Ishikawa (cell line): ENCODE data around the gene COMMD10.

Source experiments
- CEBPB ChIP-seq: IDR thresholded peaks from 2 replicates; pipeline ENCODE4 v1.6.1; 2012
- CREB1 ChIP-seq: IDR thresholded peaks from 2 replicates; pipeline ENCODE4 v1.6.1; 2012; ENCODE audit warnings: low read depth
- EGR1 ChIP-seq: IDR thresholded peaks from 2 replicates; pipeline ENCODE4 v1.6.1; 2012
- EP300 ChIP-seq: IDR thresholded peaks from 2 replicates; pipeline ENCODE4 v1.6.1; 2012; ENCODE audit warnings: borderline replicate concordance
- FOXM1 ChIP-seq: IDR thresholded peaks from 2 replicates; pipeline ENCODE4 v1.6.1; 2012; ENCODE audit warnings: low read depth, borderline replicate concordance
- NFIC ChIP-seq: IDR thresholded peaks from 2 replicates; pipeline ENCODE4 v1.6.1; 2012
- RAD21 ChIP-seq: IDR thresholded peaks from 2 replicates; pipeline ENCODE4 v1.6.1; 2012; ENCODE audit warnings: low read depth
- REST ChIP-seq: IDR thresholded peaks from 2 replicates; pipeline ENCODE4 v1.6.1; 2012; ENCODE audit warnings: low read depth, mild to moderate bottlenecking
- TAF1 ChIP-seq: IDR thresholded peaks from 2 replicates; pipeline ENCODE4 v1.6.1; 2012; ENCODE audit warnings: low read depth, mild to moderate bottlenecking
- TCF12 ChIP-seq: IDR thresholded peaks from 2 replicates; pipeline ENCODE4 v1.6.1; 2012; ENCODE audit warnings: low read depth
- TEAD4 ChIP-seq: IDR thresholded peaks from 2 replicates; pipeline ENCODE4 v1.6.1; 2012
- USF1 ChIP-seq: IDR thresholded peaks from 2 replicates; pipeline ENCODE4 v1.6.1; 2012
- YY1 ChIP-seq: IDR thresholded peaks from 2 replicates; pipeline ENCODE4 v1.6.1; 2012; ENCODE audit warnings: low read depth
- ZBTB7A ChIP-seq: IDR thresholded peaks from 2 replicates; pipeline ENCODE4 v1.6.1; 2012; ENCODE audit warnings: low read depth
- TF ChIP-seq, protein P1 (sequence below): IDR thresholded peaks from 2 replicates; pipeline ENCODE4 v1.6.1; 2012

The COMMD10 gene

DNA sequence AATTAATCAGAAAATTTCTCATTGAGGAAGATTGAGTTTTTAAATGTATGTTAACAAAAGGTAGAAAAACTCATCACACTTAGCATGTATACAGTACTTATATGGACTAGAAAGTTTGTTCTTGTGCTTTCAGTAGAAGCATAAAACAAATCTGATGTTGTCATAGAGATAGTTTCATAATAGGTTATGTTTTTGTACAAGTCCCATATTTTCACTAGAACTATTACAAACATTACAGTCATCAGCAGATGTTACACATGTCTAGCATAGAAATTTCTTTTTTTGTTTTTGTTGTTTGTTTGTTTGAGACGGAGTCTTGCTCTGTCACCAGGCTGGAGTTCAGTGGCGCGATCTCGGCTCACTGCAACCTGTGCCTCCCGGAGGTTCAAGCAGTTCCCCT is 131.4 kb downstream of the COMMD10 start:
- TF ChIP-seq, protein P1, sequence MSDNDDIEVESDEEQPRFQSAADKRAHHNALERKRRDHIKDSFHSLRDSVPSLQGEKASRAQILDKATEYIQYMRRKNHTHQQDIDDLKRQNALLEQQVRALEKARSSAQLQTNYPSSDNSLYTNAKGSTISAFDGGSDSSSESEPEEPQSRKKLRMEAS, result no peak
- TF ChIP-seq TEAD4 (no peak), EP300 (no peak), YY1 (no peak), CREB1 (no peak), TCF12 (no peak), ZBTB7A (no peak), RAD21 (no peak), TAF1 (no peak), NFIC (no peak), REST (no peak)

GRCh38 chr5:116225281-116225922 is 140.6 kb downstream of the COMMD10 start:
- TF ChIP-seq YY1 (no peak), CREB1 (no peak), EGR1 (no peak), NFIC (no peak), FOXM1 (no peak), TEAD4 (no peak), TAF1 (no peak), ZBTB7A (no peak), RAD21 (no peak)
- TF ChIP-seq, protein P1, result no peak

- TF ChIP-seq EP300 (no peak), CREB1 (no peak), TAF1 (no peak), FOXM1 (no peak), TEAD4 (no peak), REST (no peak), ZBTB7A (no peak), CEBPB (no peak), NFIC (no peak), YY1 (no peak), EGR1 (no peak), USF1 (no peak), TCF12 (no peak), RAD21 (no peak)
- TF ChIP-seq, protein P1, result no peak
Measured at GRCh38 chr5:116229131-116229689, 144.4 kb downstream of the COMMD10 start.

DNA sequence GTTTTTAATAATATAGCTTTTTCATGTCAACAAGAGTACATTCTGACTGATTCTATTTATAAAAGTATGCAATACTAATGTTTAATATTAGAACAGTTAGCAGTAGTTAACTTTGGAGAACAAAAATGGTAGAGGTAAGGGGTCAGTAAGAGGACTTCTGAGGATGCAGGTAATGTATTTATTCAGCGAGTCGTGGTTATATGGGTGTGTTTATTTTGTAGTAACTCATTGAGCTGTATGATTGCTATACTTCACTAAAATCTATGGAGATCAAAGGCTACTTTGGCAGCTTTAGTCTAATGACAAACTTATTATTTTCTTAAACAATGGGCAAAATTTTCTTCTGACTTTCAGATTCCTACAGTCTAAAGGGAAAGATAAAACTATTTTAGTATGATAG is 146.5 kb downstream of the COMMD10 start:
- TF ChIP-seq TEAD4 (no peak), ZBTB7A (no peak), YY1 (no peak), EP300 (no peak), RAD21 (no peak), FOXM1 (no peak), TCF12 (no peak), TAF1 (no peak), USF1 (no peak), EGR1 (no peak), REST (no peak), CEBPB (no peak), CREB1 (no peak)
- TF ChIP-seq, protein P1, result no peak
